IPS-18a (cell line): Measurements from ENCODE around the gene WASF2.
"Not testable (repeated sequence)": the region's sequence is repeated elsewhere in the genome, so short reads cannot be mapped to it uniquely, and the experiment has no call there.

Source experiments
- H3K27ac ChIP-seq: one replicate; pipeline ENCODE4 v1.5.1; 2013; ENCODE audit warnings: low read length
- H3K27me3 ChIP-seq: one replicate; pipeline ENCODE4 v1.6.1; 2013; ENCODE audit warnings: mild to moderate bottlenecking, low read length; ENCODE audit not compliant: control insufficient read depth, insufficient read depth
- H3K36me3 ChIP-seq: one replicate; pipeline ENCODE4 v1.6.1; 2013; ENCODE audit warnings: low read depth, low read length; ENCODE audit not compliant: control insufficient read depth
- H3K4me1 ChIP-seq: one replicate; pipeline ENCODE4 v1.6.1; 2013; ENCODE audit warnings: low read depth, low read length; ENCODE audit not compliant: control insufficient read depth
- H3K4me3 ChIP-seq: one replicate; pipeline ENCODE4 v1.5.1; 2013; ENCODE audit warnings: low read length
- H3K9ac ChIP-seq: one replicate; pipeline ENCODE4 v1.6.1; 2013; ENCODE audit warnings: mild to moderate bottlenecking, low read length, moderate library complexity
- H3K9me3 ChIP-seq: one replicate; pipeline ENCODE4 v1.6.1; 2013; ENCODE audit warnings: low read depth, low read length; ENCODE audit not compliant: control insufficient read depth

WASF2 gene

GRCh38 chr1:27504588-27505419 is 14.8 kb upstream of the WASF2 start:
- H3K27me3 ChIP-seq: no peaks in the 10 kb centered on the region
- no peaks in the 10 kb centered on the region for H3K9me3 ChIP-seq
- H3K9ac ChIP-seq: no peak overlapping the region
- peaks cover 15% of the 10 kb centered on the region for H3K4me1 ChIP-seq
- H3K27ac ChIP-seq: no peak overlapping the region
- no peak overlapping the region for H3K4me3 ChIP-seq
- H3K36me3 ChIP-seq: no peaks in the 10 kb centered on the region

GRCh38 chr1:27503844-27504587 is 14.0 kb upstream of the WASF2 start:
- Histone ChIP-seq H3K27ac (no peak overlapping the region), H3K27me3 (no peaks in the 10 kb centered on the region), H3K9ac (peak overlapping the region; percentile 13), H3K9me3 (no peaks in the 10 kb centered on the region), H3K4me3 (no peak overlapping the region), H3K36me3 (no peaks in the 10 kb centered on the region), H3K4me1 (peaks cover 15% of the 10 kb centered on the region)

GRCh38 chr1:27503033-27503432 is 13.1 kb upstream of the WASF2 start:
- Histone ChIP-seq H3K4me1 (peaks cover 15% of the 10 kb centered on the region), H3K9ac (no peak overlapping the region), H3K27me3 (no peaks in the 10 kb centered on the region)

GRCh38 chr1:27501159-27501558 is 11.2 kb upstream of the WASF2 start:
- H3K36me3 ChIP-seq, H3K9ac ChIP-seq, H3K27ac ChIP-seq, H3K4me3 ChIP-seq, H3K27me3 ChIP-seq, H3K9me3 ChIP-seq: not testable (repeated sequence)
- peaks cover 23% of the 10 kb centered on the region for H3K4me1 ChIP-seq

More at GRCh38 chr1:27503033-27503432, 13.1 kb upstream of the WASF2 start:
- Histone ChIP-seq H3K9me3 (no peaks in the 10 kb centered on the region), H3K27ac (no peak overlapping the region), H3K4me3 (no peak overlapping the region), H3K36me3 (no peaks in the 10 kb centered on the region)

GRCh38 chr1:27499142-27499541 is 9.2 kb upstream of the WASF2 start:
- no peak overlapping the region for H3K27ac ChIP-seq
- H3K9me3 ChIP-seq: no peaks in the 10 kb centered on the region
- H3K27me3 ChIP-seq: no peaks in the 10 kb centered on the region
- no peak overlapping the region for H3K4me3 ChIP-seq
- peaks cover 14% of the 10 kb centered on the region for H3K4me1 ChIP-seq
- no peak overlapping the region for H3K9ac ChIP-seq
- no peaks in the 10 kb centered on the region for H3K36me3 ChIP-seq

GRCh38 chr1:27496604-27497155 is 6.7 kb upstream of the WASF2 start:
- H3K4me1 ChIP-seq: peaks cover 9% of the 10 kb centered on the region

GRCh38 chr1:27492796-27493195 is 2.8 kb upstream of the WASF2 start:
- Histone ChIP-seq H3K4me1 (peaks cover 23% of the 10 kb centered on the region), H3K4me3 (no peak overlapping the region), H3K9ac (no peak overlapping the region), H3K27ac (no peak overlapping the region), H3K9me3 (no peaks in the 10 kb centered on the region), H3K36me3 (no peaks in the 10 kb centered on the region), H3K27me3 (no peaks in the 10 kb centered on the region)

More at GRCh38 chr1:27496604-27497155, 6.7 kb upstream of the WASF2 start:
- no peaks in the 10 kb centered on the region for H3K9me3 ChIP-seq
- no peaks in the 10 kb centered on the region for H3K27me3 ChIP-seq
- no peaks in the 10 kb centered on the region for H3K36me3 ChIP-seq
- H3K9ac ChIP-seq: no peak overlapping the region
- H3K4me3 ChIP-seq: peak overlapping the region; percentile 26
- H3K27ac ChIP-seq: no peak overlapping the region

GRCh38 chr1:27491748-27492700 is 2.1 kb upstream of the WASF2 start:
- Histone ChIP-seq H3K36me3 (no peaks in the 10 kb centered on the region), H3K9me3 (no peaks in the 10 kb centered on the region), H3K4me3 (no peak overlapping the region), H3K9ac (no peak overlapping the region), H3K27me3 (no peaks in the 10 kb centered on the region), H3K27ac (no peak overlapping the region), H3K4me1 (peaks cover 20% of the 10 kb centered on the region)

GRCh38 chr1:27489501-27489972 is 430 bp downstream of the WASF2 start:
- H3K36me3 ChIP-seq: no peaks in the 10 kb centered on the region
- no peaks in the 10 kb centered on the region for H3K27me3 ChIP-seq
- H3K27ac ChIP-seq: no peak overlapping the region
- H3K9me3 ChIP-seq: no peaks in the 10 kb centered on the region
- H3K9ac ChIP-seq: peak overlapping the region; percentile 95
- peak overlapping the region; percentile 77 for H3K4me3 ChIP-seq
- peaks cover 16% of the 10 kb centered on the region for H3K4me1 ChIP-seq

GRCh38 chr1:27487966-27488884 is 1.7 kb downstream of the WASF2 start:
- Histone ChIP-seq H3K27ac (no peak overlapping the region), H3K9me3 (no peaks in the 10 kb centered on the region), H3K9ac (peak overlapping the region; percentile 12), H3K4me1 (peaks cover 16% of the 10 kb centered on the region), H3K27me3 (no peaks in the 10 kb centered on the region), H3K4me3 (peak overlapping the region; percentile 77), H3K36me3 (no peaks in the 10 kb centered on the region)
